Measurements from ENCODE around the gene THOC6.
"Not testable (repeated sequence)": the region's sequence is repeated elsewhere in the genome, so short reads cannot be mapped to it uniquely, and the experiment has no call there.

THOC6 gene

DNA sequence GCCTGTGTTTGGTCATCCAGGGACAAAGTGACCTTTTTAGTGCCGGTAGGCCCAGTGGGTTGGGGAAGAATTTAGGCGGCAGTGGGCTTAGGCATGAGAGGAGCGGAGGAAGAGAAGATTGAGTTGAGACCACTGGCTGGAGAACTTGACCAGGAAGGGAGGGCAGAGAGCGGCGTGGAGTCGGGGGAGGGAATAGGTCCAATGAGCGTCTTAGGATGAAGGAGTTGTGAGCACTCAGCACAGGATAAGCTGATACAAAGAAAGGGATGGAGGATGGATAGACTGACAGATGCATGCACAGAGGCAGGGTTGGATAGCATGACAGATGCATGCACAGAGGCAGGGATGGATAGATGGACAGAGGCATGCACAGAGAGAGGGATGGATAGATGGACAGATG lies 49.6 kb downstream of the THOC6 start:
- TF ChIP-seq PAX5 (IDR thresholded peaks at IDR 0.05; ENCODE audit: insufficient read depth, low read length, severe bottlenecking) = no peak
- TF ChIP-seq POLR2AphosphoS5 (IDR thresholded peaks at IDR 0.05; ENCODE audit: low read depth, low read length) = no peak
- no peak for TF ChIP-seq POLR2A (IDR thresholded peaks at IDR 0.05; ENCODE audit: low read depth, low read length)
- TF ChIP-seq POU2F2 (IDR thresholded peaks at IDR 0.05; ENCODE audit: low read depth, low read length) = no peak
- no peak for TF ChIP-seq TAF1 (IDR thresholded peaks at IDR 0.05; ENCODE audit: low read depth, low read length)
- TF ChIP-seq SPI1 (IDR thresholded peaks at IDR 0.05; ENCODE audit: low read depth, low read length) = no peak
- FAIRE-seq (peak; percentile 13), DNase-seq (ENCODE audit: insufficient read length, low spot score) (no peak)

DNA sequence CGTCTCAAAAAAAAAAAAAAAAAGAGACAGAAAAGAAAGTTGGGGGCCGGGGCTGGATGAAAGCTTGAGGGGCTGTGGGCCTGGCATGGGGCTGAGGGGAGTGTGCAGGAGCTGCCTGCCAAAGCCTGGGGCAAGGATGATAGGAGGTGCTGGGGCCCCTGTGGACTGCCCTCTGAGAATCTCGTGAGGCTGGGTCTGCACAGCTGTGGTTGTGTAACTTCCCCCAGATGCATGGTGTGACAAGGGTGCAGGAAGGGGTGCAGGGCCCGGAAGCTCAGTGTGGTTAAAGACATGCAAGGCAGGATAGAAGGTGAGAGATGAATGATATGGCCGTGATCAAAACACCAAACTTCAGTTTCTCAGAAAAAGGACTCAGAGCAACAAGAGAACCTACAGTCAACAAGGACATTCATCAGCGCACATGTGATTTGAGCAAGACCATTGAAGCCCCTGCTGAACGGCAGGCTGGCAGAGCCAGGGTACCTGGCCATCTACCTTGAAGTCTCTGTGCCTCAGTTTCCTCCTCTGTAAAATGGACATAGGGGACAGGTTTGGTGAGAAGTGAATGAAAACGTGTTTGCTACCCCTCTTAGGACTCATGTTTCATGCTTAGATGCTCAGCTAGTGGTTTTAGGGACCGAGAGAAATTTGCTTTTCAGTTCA lies 51.2 kb downstream of the THOC6 start:
- no peak for TF ChIP-seq TAF1 (IDR thresholded peaks at IDR 0.05; ENCODE audit: low read depth, low read length)
- no peak for TF ChIP-seq POLR2AphosphoS5 (IDR thresholded peaks at IDR 0.05; ENCODE audit: low read depth, low read length)
- TF ChIP-seq POU2F2 (IDR thresholded peaks at IDR 0.05; ENCODE audit: low read depth, low read length) = peak; percentile 67; the same call in 1 of the 2 replicates
- 0 out of 2 replicates have a peak, but pooled peaks have one; percentile 25 for TF ChIP-seq POLR2A (IDR thresholded peaks at IDR 0.05; ENCODE audit: low read depth, low read length)
- no peak for TF ChIP-seq PAX5 (IDR thresholded peaks at IDR 0.05; ENCODE audit: insufficient read depth, low read length, severe bottlenecking)
- TF ChIP-seq SPI1 (IDR thresholded peaks at IDR 0.05; ENCODE audit: low read depth, low read length) = no peak
- DNase-seq (ENCODE audit: insufficient read length, low spot score) (peak; percentile 77), FAIRE-seq (peak; percentile 92)

DNA sequence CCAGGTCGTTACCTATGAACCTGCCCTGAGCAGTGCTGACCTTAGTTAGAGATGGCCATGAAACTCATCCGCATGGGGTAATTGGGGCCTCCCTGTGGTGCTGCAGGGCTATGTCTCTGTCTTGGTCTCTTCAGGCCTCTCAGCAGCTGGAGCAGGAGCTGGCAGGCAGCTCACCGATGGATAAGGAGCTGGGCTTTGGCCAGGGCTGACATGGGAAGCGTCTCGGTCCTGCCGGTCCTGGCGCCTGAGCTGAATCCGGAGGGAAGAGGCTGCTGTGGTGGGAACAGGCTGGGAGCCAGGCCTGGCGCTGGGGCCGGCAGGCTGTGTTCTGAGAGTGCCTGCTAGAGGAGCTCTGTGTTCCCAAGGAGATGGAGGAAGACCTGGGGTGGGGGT lies 51.7 kb downstream of the THOC6 start:
- no peak for TF ChIP-seq PAX5 (IDR thresholded peaks at IDR 0.05; ENCODE audit: insufficient read depth, low read length, severe bottlenecking)
- no peak for TF ChIP-seq SPI1 (IDR thresholded peaks at IDR 0.05; ENCODE audit: low read depth, low read length)
- TF ChIP-seq POU2F2 (IDR thresholded peaks at IDR 0.05; ENCODE audit: low read depth, low read length) = no peak
- no peak for TF ChIP-seq POLR2AphosphoS5 (IDR thresholded peaks at IDR 0.05; ENCODE audit: low read depth, low read length)
- TF ChIP-seq TAF1 (IDR thresholded peaks at IDR 0.05; ENCODE audit: low read depth, low read length) = no peak
- no peak for TF ChIP-seq POLR2A (IDR thresholded peaks at IDR 0.05; ENCODE audit: low read depth, low read length)
- no peak for DNase-seq (ENCODE audit: insufficient read length, low spot score)
- FAIRE-seq = no peak

DNA sequence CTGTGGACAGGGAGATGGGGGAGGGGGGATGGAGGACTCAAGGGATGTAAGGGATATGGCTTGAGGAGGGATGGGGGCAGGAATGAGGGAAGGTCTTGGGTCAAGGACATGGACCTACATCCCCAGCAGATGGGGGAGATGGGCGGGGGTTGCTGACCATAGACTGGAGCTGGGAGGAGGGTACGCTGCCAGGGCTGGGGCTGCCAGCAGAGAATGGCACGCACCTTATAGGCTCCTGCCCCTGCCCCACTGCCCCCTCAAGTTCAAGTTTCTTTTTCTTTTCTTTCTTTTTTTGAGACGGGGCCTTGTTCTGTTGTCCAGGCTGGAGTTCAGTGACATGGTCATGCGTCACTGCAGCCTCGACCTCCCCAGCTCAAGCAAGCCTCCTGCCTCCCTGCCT lies 52.1 kb downstream of the THOC6 start:
- not testable (repeated sequence) for DNase-seq (ENCODE audit: insufficient read length, low spot score)

DNA sequence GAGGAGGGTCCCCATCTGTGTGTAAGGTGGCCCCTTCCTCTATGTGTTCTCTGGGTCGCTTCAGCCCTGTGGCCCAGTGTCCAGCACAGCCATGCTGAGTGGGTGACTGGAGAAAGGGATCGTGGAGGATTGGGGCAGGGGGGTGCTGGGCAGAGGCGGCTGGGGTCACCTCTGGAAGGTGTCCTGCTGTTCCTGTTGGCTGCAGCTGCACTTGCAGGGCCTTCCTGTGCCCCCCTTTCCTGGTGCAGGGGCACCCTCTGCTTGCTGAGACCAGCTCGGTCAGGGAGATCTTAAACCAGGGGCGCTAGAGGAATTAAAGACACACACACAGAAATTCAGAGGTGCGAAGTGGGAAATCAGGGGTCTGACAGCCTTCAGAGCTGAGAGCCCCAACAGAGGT lies 52.7 kb downstream of the THOC6 start:
- FAIRE-seq (peak; percentile 5), DNase-seq (ENCODE audit: insufficient read length, low spot score) (no peak)
- TF ChIP-seq POLR2A (IDR thresholded peaks at IDR 0.05; ENCODE audit: low read depth, low read length) (no peak), PAX5 (IDR thresholded peaks at IDR 0.05; ENCODE audit: insufficient read depth, low read length, severe bottlenecking) (no peak)

More for the DNA sequence above, 52.1 kb downstream of the THOC6 start:
- peak; percentile 56 for FAIRE-seq

Measured in GM12891 (cell line).